HepG2 (cell line): ENCODE data around the gene XPNPEP1. TPM values are rescaled to one million over a fixed set of nuclear protein-coding genes. Genes with fewer than 3 reads are reported as not detected.
A peak's percentile ranks its signal among the peaks of the same experiment; 100 is the strongest.

ENCODE experiments used
- GZF1 ChIP-seq: sonication (generic); formaldehyde crosslinking; IDR thresholded peaks from 2 replicates; pipeline ENCODE4 v1.5.1; 2020; ENCODE audit warnings: mild to moderate bottlenecking, missing genetic modification reagents
- LCORL ChIP-seq, 2 experiments: fragments of 450-650 bp in 1 of 2; sonication (generic) in 1 of 2; formaldehyde crosslinking in 1 of 2; IDR thresholded peaks; 2 replicates each; pipeline versions ENCODE4 v1.5.0 to v1.6.1; 2017 to 2020; ENCODE audit warnings: antibody characterized with exemption in 1 of 2, missing genetic modification reagents in 1 of 2
- PHF21A ChIP-seq: sonication (generic); formaldehyde crosslinking; IDR thresholded peaks from 2 replicates; pipeline ENCODE4 v1.5.0; 2020; ENCODE audit warnings: mild to moderate bottlenecking, missing genetic modification reagents
- TBX3 ChIP-seq: fragments of 450-650 bp; IDR thresholded peaks from 2 replicates; pipeline ENCODE4 v1.6.1; 2017; ENCODE audit warnings: antibody characterized with exemption, mild to moderate bottlenecking, inconsistent platforms, borderline replicate concordance
- ZNF577 ChIP-seq: sonication (generic); formaldehyde crosslinking; IDR thresholded peaks from 2 replicates; pipeline ENCODE4 v1.4.0; 2020; ENCODE audit warnings: mild to moderate bottlenecking, low read depth, missing genetic modification reagents, borderline replicate concordance
- ZNF761 ChIP-seq: sonication (generic); formaldehyde crosslinking; conservative IDR thresholded peaks from 2 replicates; pipeline ENCODE4 v1.4.0; 2020; ENCODE audit warnings: mild to moderate bottlenecking, missing genetic modification reagents
- ZSCAN29 ChIP-seq: sonication (generic); formaldehyde crosslinking; conservative IDR thresholded peaks from 2 replicates; pipeline ENCODE4 v1.4.0; 2020; ENCODE audit warnings: mild to moderate bottlenecking, missing genetic modification reagents
- polyA plus RNA-seq, 8 experiments: library from polyadenylated mRNA; depleted of rRNA in 3 of 8; stranded (reverse) in 7 of 8; unstranded in 1 of 8; fragments of >200 nt; fragmentation: Illumina TruSeq in 4 of 8; extraction: Trizol in 4 of 8; gene quantifications; 2 replicates each; pipeline versions ENCODE4 v1.2.1 to v1.2.3, GENCODE V29; 2011 to 2016; ENCODE audit warnings: low read depth in 4 of 8, missing spikeins in 1 of 8, mixed read lengths in 1 of 8; ENCODE audit not compliant: insufficient read depth in 1 of 8
- total RNA-seq, 5 experiments: library from RNA; depleted of rRNA; stranded (reverse); fragments of >200 nt; fragmentation: Illumina TruSeq; extraction: Trizol; gene quantifications; 2 replicates each; pipeline ENCODE4 v1.2.3, GENCODE V29; 2016; ENCODE audit warnings: low read depth in 1 of 5
- TF ChIP-seq, protein P1 (sequence below): sonication (generic); formaldehyde crosslinking; IDR thresholded peaks from 2 replicates; pipeline ENCODE4 v1.8.1; 2023; ENCODE audit warnings: mild to moderate bottlenecking, missing genetic modification reagents
- TF ChIP-seq, protein P2 (sequence below): IDR thresholded peaks from 2 replicates; pipeline ENCODE4 v1.6.1; 2012; ENCODE audit warnings: low read depth, low read length, improper control_type of control experiment
- TF ChIP-seq, protein P3 (sequence below), 2 experiments: fragments of 450-650 bp in 1 of 2; sonication (generic) in 1 of 2; formaldehyde crosslinking in 1 of 2; IDR thresholded peaks; 2 replicates each; pipeline versions ENCODE4 v1.6.1 to v1.8.0; 2016 to 2022; ENCODE audit warnings: antibody characterized with exemption in 1 of 2, mild to moderate bottlenecking in 1 of 2, missing genetic modification reagents in 1 of 2
- TF ChIP-seq, protein P4 (sequence below): IDR thresholded peaks from 2 replicates; pipeline ENCODE4 v1.6.1; 2016; ENCODE audit warnings: missing genetic modification reagents, missing compliant biosample characterization
- TF ChIP-seq, protein P5 (sequence below): sonication (generic); formaldehyde crosslinking; IDR thresholded peaks from 2 replicates; pipeline ENCODE4 v1.4.0; 2020; ENCODE audit warnings: missing genetic modification reagents

The XPNPEP1 gene
- total and polyA plus RNA-seq, 2 of the 13 experiments (the other 11 are each of a cell fraction or from before 2014, with no cell fraction given): 30.3 to 55.5 TPM

DNA sequence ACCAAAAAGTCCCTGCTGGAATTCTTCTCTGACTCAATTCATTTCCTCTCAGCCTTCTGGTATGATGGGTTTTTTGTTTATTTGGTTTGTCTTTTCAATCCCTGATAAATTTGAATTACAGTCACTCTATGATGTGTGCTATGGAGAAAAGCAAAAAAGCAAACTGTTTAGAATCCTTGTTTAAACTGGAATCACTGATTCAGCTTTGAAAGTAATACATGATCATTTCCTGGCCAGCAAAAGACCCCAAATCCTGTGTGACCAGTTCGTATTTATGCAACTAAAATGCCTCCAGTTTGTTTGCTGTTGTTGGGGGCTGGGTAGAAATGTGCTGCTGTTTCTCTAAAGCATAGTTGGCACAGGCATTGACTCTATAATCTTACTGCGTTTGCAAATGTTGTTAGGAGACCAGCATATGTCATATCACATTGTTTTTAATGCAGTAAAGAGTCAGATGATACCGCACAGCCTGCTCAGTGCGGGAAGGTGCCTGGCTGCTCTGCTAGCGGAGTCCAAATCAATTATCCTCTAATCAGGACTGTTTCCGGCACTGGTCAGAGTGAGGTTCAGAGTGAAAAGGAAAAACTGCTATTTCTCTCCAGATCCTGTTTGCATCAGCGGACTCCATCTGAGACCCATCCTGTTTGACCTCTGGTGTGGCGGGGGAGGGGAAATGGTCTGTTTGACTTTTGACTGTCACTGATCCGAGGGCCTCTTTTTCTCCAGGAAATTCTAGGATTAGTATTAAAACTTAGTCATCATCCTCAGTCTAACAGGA, 43.8 kb upstream of the XPNPEP1 start (continued):
- TF ChIP-seq, protein P1, sequence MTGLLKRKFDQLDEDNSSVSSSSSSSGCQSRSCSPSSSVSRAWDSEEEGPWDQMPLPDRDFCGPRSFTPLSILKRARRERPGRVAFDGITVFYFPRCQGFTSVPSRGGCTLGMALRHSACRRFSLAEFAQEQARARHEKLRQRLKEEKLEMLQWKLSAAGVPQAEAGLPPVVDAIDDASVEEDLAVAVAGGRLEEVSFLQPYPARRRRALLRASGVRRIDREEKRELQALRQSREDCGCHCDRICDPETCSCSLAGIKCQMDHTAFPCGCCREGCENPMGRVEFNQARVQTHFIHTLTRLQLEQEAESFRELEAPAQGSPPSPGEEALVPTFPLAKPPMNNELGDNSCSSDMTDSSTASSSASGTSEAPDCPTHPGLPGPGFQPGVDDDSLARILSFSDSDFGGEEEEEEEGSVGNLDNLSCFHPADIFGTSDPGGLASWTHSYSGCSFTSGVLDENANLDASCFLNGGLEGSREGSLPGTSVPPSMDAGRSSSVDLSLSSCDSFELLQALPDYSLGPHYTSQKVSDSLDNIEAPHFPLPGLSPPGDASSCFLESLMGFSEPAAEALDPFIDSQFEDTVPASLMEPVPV (CRISPR knock-in tag): 0 out of 2 replicates have a peak, but pooled peaks have one; percentile 48
- TF ChIP-seq, protein P2, sequence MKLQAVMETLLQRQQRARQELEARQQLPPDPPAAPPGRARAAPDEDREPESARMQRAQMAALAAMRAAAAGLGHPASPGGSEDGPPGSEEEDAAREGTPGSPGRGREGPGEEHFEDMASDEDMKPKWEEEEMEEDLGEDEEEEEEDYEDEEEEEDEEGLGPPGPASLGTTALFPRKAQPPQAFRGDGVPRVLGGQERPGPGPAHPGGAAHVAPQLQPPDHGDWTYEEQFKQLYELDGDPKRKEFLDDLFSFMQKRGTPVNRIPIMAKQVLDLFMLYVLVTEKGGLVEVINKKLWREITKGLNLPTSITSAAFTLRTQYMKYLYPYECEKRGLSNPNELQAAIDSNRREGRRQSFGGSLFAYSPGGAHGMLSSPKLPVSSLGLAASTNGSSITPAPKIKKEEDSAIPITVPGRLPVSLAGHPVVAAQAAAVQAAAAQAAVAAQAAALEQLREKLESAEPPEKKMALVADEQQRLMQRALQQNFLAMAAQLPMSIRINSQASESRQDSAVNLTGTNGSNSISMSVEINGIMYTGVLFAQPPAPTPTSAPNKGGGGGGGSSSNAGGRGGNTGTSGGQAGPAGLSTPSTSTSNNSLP: peak; percentile 53; the same call in 1 of the 2 replicates
- no peak for TF ChIP-seq ZSCAN29 (CRISPR knock-in tag)
- TF ChIP-seq TBX3: no peak
- TF ChIP-seq, protein P3, sequence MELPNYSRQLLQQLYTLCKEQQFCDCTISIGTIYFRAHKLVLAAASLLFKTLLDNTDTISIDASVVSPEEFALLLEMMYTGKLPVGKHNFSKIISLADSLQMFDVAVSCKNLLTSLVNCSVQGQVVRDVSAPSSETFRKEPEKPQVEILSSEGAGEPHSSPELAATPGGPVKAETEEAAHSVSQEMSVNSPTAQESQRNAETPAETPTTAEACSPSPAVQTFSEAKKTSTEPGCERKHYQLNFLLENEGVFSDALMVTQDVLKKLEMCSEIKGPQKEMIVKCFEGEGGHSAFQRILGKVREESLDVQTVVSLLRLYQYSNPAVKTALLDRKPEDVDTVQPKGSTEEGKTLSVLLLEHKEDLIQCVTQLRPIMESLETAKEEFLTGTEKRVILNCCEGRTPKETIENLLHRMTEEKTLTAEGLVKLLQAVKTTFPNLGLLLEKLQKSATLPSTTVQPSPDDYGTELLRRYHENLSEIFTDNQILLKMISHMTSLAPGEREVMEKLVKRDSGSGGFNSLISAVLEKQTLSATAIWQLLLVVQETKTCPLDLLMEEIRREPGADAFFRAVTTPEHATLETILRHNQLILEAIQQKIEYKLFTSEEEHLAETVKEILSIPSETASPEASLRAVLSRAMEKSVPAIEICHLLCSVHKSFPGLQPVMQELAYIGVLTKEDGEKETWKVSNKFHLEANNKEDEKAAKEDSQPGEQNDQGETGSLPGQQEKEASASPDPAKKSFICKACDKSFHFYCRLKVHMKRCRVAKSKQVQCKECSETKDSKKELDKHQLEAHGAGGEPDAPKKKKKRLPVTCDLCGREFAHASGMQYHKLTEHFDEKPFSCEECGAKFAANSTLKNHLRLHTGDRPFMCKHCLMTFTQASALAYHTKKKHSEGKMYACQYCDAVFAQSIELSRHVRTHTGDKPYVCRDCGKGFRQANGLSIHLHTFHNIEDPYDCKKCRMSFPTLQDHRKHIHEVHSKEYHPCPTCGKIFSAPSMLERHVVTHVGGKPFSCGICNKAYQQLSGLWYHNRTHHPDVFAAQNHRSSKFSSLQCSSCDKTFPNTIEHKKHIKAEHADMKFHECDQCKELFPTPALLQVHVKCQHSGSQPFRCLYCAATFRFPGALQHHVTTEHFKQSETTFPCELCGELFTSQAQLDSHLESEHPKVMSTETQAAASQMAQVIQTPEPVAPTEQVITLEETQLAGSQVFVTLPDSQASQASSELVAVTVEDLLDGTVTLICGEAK (IDR thresholded peaks at IDR 0.05): no peak
- TF ChIP-seq, protein P3 (CRISPR knock-in tag; IDR thresholded peaks at IDR 0.05): no peak
- TF ChIP-seq, protein P4, sequence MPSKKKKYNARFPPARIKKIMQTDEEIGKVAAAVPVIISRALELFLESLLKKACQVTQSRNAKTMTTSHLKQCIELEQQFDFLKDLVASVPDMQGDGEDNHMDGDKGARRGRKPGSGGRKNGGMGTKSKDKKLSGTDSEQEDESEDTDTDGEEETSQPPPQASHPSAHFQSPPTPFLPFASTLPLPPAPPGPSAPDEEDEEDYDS (CRISPR knock-in tag): no peak
- no peak for TF ChIP-seq ZNF577 (CRISPR knock-in tag)
- TF ChIP-seq PHF21A: peak; percentile 81
- no peak for TF ChIP-seq GZF1
- TF ChIP-seq ZNF761 (CRISPR knock-in tag): no peak
- TF ChIP-seq, protein P5, sequence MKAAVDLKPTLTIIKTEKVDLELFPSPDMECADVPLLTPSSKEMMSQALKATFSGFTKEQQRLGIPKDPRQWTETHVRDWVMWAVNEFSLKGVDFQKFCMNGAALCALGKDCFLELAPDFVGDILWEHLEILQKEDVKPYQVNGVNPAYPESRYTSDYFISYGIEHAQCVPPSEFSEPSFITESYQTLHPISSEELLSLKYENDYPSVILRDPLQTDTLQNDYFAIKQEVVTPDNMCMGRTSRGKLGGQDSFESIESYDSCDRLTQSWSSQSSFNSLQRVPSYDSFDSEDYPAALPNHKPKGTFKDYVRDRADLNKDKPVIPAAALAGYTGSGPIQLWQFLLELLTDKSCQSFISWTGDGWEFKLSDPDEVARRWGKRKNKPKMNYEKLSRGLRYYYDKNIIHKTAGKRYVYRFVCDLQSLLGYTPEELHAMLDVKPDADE (CRISPR knock-in tag): no peak
- no peak for TF ChIP-seq LCORL (IDR thresholded peaks at IDR 0.05)
- no peak for TF ChIP-seq LCORL (CRISPR knock-in tag; IDR thresholded peaks at IDR 0.05)
